Measurements from ENCODE around the gene C12orf54.

Gene C12orf54

DNA sequence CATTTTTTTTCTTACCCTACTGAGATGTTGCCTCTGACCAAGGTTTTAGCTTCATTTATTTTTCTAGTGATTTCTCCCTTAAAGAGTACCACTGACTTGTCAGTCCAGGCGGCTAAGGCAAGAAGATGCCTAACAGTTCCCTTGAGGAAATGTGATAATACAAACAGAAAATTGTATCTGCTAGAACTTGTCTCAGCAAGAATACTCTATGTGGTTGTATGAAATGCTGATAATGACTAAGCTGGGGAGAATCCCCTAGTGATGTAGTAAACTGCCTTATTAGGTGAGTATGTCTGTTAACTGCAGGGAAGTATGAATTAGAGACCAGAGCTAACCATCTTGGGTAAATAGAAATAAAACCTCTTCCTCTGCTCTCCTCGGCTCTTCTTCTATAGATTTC is 6.7 kb downstream of the C12orf54 start:
- TF ChIP-seq GATA2 (IDR thresholded peaks at IDR 0.05; ENCODE audit: low read depth, low read length): no peak
- no peak for TF ChIP-seq GATA3 (IDR thresholded peaks at IDR 0.05; ENCODE audit: low read depth, low read length)

GRCh38 chr12:48508987-48509386 is 26.7 kb downstream of the C12orf54 start:
- no peak for TF ChIP-seq GATA2 (IDR thresholded peaks at IDR 0.05; ENCODE audit: low read depth, low read length)
- no peak for TF ChIP-seq GATA3 (IDR thresholded peaks at IDR 0.05; ENCODE audit: low read depth, low read length)

DNA sequence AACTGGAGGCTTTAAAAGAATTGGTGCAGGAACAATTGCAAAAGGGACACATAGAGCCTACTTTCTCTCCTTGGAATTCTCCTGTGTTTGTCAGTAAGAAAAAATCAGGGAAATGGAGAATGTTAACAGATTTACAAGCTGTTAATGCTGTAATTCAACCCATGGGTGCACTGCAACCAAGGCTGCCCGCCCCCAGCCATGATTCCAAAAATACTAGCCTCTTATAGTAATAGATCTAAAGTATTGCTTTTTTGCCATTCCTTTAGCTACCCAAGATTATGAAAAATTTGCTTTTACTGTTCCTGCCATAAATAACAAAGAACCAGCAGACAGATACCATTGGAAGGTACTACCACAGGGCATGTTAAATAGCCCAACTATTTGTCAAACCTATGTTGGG is 27.8 kb downstream of the C12orf54 start:
- no peak for TF ChIP-seq GATA3 (IDR thresholded peaks at IDR 0.05; ENCODE audit: low read depth, low read length)
- no peak for TF ChIP-seq GATA2 (IDR thresholded peaks at IDR 0.05; ENCODE audit: low read depth, low read length)

DNA sequence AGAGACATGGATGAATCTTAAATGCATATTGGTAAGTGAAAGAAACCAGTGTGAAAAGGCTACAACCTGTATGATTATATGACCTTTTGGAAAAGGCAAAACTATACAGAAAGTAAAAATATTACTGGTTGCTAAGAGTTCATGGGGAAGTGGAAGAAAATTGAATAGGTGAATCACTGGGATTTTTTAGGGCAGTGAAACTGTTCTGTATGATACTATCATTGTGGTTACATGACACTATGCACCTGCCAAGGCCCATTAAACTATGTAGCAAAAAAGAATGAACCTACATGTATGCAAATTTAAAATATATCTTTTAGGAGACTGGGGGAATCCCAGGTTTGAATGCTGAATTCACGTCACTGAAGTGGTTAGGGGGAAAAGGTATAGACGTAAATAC is 30.6 kb downstream of the C12orf54 start:
- TF ChIP-seq GATA3 (IDR thresholded peaks at IDR 0.05; ENCODE audit: low read depth, low read length) (no peak), GATA2 (IDR thresholded peaks at IDR 0.05; ENCODE audit: low read depth, low read length) (no peak)

GRCh38 chr12:48514728-48515127 is 32.4 kb downstream of the C12orf54 start:
- TF ChIP-seq GATA3 (IDR thresholded peaks at IDR 0.05; ENCODE audit: low read depth, low read length) (no peak), GATA2 (IDR thresholded peaks at IDR 0.05; ENCODE audit: low read depth, low read length) (no peak)

- TF ChIP-seq GATA3 (IDR thresholded peaks at IDR 0.05; ENCODE audit: low read depth, low read length): no peak
- no peak for TF ChIP-seq GATA2 (IDR thresholded peaks at IDR 0.05; ENCODE audit: low read depth, low read length)
Measured at GRCh38 chr12:48525332-48525731, 43.0 kb downstream of the C12orf54 start, which contains the start of gene OR8S1. OR8S1 (plus strand) TSS chr12:48525632; CDS start chr12:48525632, 0 bp downstream.

GRCh38 chr12:48527891-48528670 is 45.8 kb downstream of the C12orf54 start:
- TF ChIP-seq GATA3 (IDR thresholded peaks at IDR 0.05; ENCODE audit: low read depth, low read length) (no peak), GATA2 (IDR thresholded peaks at IDR 0.05; ENCODE audit: low read depth, low read length) (no peak)

GRCh38 chr12:48532601-48533000 is 50.3 kb downstream of the C12orf54 start:
- no peak for TF ChIP-seq GATA2 (IDR thresholded peaks at IDR 0.05; ENCODE audit: low read depth, low read length)
- TF ChIP-seq GATA3 (IDR thresholded peaks at IDR 0.05; ENCODE audit: low read depth, low read length): no peak

DNA sequence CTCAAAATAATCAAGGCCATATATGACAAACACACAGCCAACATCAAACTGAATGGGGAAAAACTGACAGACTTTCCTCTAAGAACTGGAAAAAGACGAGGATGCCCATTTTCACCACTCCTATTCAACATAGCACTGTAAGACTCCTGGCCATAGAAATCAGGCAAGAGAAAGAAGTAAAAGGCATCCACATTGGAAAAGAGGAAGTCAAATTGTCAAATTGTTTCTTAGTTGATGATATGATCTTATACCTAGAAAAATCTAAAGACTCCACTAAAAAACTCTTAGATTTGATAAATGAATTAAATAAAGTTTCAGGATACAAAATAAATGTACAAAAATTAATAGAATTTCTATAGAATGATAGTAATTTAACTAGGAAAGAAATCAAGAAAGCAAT is 54.3 kb downstream of the C12orf54 start:
- no peak for TF ChIP-seq GATA3 (IDR thresholded peaks at IDR 0.05; ENCODE audit: low read depth, low read length)
- TF ChIP-seq GATA2 (IDR thresholded peaks at IDR 0.05; ENCODE audit: low read depth, low read length): no peak

GRCh38 chr12:48542300-48542928 is 60.1 kb downstream of the C12orf54 start:
- TF ChIP-seq GATA2 (IDR thresholded peaks at IDR 0.05; ENCODE audit: low read depth, low read length): no peak
- TF ChIP-seq GATA3 (IDR thresholded peaks at IDR 0.05; ENCODE audit: low read depth, low read length): no peak

DNA sequence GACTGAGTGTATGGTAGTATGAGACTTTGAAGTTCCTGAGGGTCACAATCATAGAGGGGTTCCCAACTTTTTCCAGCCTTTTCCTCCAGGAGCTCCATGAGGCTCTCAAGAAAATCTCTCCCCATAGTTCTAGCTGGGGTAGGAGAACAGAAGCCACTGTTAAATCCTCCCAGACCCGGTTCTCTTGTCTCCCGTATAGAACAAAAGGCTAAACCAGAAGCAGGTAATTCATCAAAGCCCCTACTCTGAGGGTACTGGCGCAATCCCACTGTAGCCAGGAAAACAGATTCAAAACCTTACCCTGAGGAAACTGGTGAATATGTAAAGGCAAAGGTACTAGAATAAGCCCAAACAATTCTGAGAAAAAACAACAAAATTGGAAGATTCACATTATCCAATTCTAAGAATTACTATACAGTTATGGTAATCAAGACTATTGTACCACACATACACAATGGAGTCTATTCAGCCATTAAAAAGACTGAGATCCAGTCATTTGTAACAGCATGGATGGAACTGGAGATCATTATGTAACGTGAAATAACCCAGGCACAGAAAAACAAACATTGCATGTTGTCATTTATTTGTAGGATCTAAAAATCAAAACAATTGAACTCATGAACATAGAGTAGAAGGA is 63.7 kb downstream of the C12orf54 start:
- no peak for TF ChIP-seq GATA2 (IDR thresholded peaks at IDR 0.05; ENCODE audit: low read depth, low read length)
- no peak for TF ChIP-seq GATA3 (IDR thresholded peaks at IDR 0.05; ENCODE audit: low read depth, low read length)

All from SH-SY5Y (cell line).